ENCODE results near the gene EFCAB6.

The EFCAB6 gene

GRCh38 chr22:43631846-43632245 is 180.3 kb downstream of the EFCAB6 start:
- no peak for DNase-seq

DNA sequence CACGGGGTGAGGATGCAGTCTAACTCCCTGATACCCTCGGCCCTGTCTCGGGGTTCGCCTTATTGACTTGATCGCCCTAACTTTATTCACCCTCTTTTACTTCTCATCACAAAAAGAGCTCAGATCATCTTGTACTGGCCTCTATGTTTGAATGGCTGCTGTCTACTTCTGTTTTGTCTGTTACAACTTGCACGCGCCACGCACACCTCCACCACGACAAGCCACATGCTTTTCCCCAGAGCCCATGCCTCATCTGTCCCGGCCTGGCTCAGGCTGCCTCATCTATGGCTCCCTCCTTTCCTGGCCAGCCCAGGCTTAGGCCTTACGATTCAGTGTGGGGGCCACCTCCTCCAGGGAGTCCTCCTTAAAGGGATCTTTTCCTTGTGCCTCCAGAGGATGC is 180.9 kb downstream of the EFCAB6 start:
- no peak for DNase-seq

GRCh38 chr22:43630451-43630850 is 181.7 kb downstream of the EFCAB6 start:
- no peak for DNase-seq

DNA sequence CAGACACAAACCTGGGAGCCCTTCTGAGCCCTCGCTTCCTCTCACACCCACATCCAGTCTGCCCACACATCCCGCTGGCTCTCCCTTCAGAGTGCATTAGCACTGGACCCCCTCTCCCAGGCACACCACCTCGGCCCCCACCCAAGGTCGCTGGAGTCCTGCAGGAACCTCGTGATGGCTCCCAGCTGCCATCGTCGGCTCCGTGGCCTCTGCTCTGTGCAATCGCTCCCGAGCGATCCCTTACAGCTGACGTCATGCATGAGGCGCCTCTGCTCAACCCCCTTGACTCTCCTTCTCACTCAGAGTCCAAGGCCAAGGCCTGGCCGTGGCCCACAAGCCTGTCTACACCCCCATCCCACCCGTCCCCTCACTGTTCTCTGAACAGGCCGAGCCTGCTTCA is 183.9 kb downstream of the EFCAB6 start:
- no peak for DNase-seq

DNA sequence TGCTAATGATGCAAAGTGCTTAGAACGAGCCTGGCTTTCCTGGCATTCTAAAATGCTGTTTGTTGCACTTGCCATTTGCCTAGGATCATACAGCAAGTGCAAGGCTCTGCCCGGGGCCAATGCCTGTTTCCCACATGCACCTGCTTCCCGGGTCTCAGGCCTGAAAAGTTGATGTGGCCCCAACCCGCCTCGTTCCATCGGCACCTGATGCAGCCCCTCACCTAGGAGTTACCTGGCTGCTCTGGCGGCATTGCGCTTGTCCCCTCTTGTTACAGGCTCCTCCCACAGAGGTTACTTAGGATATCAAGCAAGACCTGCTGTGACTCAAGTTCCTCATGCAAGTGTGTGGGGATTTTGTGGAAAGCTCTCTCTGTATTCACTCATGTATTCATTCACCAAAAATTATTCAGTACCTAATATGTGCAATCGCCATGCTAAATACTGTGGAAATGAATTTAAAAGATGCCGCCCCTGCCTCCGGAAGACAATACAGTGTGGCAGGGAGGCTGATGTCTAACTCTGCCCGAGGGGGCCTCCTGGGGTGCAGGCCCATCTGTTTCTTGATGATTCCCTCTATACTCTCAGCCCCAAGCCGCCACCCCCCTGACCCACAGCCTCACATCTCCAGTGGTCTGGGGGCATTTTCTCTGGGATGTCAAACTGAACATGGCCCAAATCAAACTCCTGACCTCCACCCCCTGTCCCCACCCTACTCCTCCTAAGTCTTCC is 184.5 kb downstream of the EFCAB6 start:
- DNase-seq: no peak

- DNase-seq: no peak
Observed at GRCh38 chr22:43625242-43625641, 186.9 kb downstream of the EFCAB6 start.

DNA sequence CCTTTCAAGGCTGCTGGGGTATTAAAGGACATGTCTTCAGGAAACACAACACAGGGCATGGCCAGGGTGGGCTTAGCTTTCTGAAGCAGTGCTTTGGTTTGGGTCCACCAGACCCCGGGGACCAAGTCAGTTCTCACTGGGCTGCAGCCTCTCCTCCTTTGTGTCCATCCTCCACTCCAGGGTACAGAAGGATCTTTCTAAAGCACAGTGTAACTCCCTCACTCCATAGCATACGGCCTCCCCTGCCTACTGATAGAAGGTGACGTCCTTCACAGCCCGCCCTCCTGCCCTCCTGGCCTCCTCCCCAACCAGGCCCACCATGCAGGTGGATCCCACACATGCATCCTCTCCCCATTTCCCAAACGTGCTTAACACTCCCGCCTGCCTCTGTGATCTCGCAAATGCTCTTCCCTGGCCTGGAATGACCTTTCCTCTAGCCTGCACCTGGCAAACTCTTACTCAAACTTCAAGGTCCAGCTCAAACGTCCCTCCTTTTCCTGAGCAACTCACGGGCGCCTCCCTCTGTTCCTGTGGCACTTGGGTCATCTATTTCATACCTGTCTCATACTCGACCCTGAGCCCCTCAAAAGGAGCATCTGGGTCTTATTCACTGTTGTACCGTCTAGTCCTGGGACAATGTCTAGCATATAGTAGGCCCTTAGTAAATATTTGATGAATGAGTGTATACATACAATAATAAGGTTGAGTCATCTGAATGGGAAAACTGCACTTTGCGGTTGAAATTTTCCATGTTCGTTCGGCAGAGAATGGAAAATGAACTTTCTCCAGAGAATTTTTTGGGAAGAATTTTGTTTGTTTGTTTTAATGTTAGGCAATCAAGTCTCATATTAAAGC is 187.7 kb downstream of the EFCAB6 start:
- DNase-seq: no peak

DNA sequence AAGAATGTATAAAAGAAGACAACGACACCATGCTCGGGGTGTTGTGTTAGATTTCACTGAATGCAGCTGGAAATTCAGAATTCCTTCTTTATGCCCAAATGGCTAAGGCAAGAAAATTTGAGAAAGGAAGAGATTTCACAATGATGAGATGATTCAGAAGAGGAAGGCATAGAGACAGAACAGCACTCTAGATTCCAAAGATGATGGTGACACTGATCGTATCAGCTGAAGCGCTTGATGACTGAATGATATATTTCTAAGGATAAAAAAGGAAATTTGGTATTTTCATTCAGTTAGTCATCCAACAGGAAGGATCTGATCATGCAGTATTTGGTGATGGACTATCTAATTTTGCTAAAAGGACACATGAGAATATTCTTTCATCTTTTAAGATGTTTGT is 189.2 kb downstream of the EFCAB6 start:
- DNase-seq: no peak

GRCh38 chr22:43620197-43620596 is 191.9 kb downstream of the EFCAB6 start:
- no peak for DNase-seq

DNA sequence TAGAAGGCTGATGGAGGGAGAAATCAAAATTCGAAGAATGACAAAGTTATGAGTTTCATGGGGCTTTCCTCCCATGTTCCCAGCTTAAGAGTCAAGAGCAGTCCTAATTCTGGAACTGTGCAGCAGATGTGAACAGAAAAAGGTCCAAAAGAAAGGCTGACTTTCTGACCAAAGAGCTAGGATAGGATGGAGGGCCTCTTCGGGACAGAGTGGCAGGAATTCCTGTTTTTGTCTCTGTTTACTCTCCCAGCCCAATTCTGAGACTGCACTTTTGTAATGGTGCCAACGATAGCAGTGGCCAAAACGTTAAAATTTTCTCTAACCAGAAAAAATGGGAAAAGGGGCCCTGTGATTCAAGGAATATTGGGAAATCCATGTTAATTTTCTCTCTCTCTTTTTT is 193.6 kb downstream of the EFCAB6 start:
- no peak for DNase-seq

- DNase-seq: no peak
Observed at GRCh38 chr22:43616645-43617044, 195.5 kb downstream of the EFCAB6 start.

DNA sequence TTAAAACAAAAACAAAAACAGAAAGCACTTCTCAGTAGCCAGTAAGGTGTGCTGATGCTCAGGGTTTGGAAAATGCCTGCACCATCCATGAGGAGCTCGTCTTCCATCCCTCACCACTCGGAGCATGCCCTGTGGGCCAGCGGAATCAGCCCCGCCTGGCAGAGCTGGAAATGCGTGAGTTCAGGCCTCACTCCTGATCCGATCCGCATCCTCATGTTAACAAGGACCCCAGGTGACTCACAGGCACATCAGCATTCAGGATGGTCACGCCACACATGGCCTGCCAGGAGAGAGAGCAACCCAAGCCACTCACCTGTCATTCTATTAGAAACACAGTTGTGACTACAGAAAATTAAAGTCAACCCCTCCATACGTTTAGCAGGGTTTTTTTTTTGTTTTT is 211.8 kb downstream of the EFCAB6 start:
- DNase-seq: no peak

GRCh38 chr22:43592476-43592875 is 219.6 kb downstream of the EFCAB6 start:
- DNase-seq: peak in 1 of 4 experiments; percentile 9

GRCh38 chr22:43591380-43591779 is 220.7 kb downstream of the EFCAB6 start:
- no peak for DNase-seq

- no peak for DNase-seq
Observed at GRCh38 chr22:43587574-43587973, 224.5 kb downstream of the EFCAB6 start.

- no peak for DNase-seq
Observed at GRCh38 chr22:43583501-43583900, 228.6 kb downstream of the EFCAB6 start.

GRCh38 chr22:43582394-43582793 is 229.7 kb downstream of the EFCAB6 start:
- DNase-seq: no peak

- DNase-seq: no peak
Observed at GRCh38 chr22:43580271-43580750, 231.8 kb downstream of the EFCAB6 start.

GRCh38 chr22:43574738-43575137 is 237.4 kb downstream of the EFCAB6 start:
- DNase-seq: no peak

- no peak for DNase-seq
Observed at GRCh38 chr22:43572710-43573109, 239.4 kb downstream of the EFCAB6 start.

DNA sequence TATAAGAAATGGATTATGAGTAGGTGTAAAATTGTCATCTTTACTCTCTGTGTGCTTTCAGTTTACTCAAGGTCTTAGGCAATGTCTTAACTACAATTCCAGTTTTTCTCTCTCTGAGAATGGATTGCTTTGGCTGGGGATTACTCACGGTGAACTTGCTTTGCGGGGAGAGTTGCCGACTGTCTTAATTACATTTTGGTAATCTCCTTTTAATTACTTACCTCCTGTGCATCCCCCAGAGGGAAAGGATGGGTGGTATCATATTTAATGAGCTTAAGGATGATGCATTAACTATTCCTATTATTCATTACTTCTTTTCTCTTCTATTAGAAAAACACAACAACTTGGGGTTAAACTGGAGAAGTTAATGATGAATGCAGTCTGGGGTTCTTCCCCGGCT is 240.9 kb downstream of the EFCAB6 start:
- DNase-seq: no peak

- peak in 2 of 4 experiments; percentile 15 to 30 for DNase-seq
Observed at GRCh38 chr22:43570531-43571165, 241.5 kb downstream of the EFCAB6 start.

GRCh38 chr22:43569111-43569510 is 243.0 kb downstream of the EFCAB6 start:
- DNase-seq: no peak
